Smooth muscle cell (in vitro differentiated cells): ENCODE measurements around the gene ATF7. TPM values are rescaled to one million over a fixed set of nuclear protein-coding genes. Genes with fewer than 3 reads are reported as not detected.

Experiments
- DNase-seq: peaks from one replicate; lab custom pipeline; 2025; ENCODE audit not compliant: unreplicated experiment; lab: John Stamatoyannopoulos, UW
- H2AFZ ChIP-seq: fragments of 200-600 bp; sonication (generic); 2 replicates; pipeline ENCODE4 v1.6.0; 2016; ENCODE audit warnings: antibody characterized with exemption, low read depth, mild to moderate bottlenecking
- H3F3A ChIP-seq: fragments of 200-600 bp; sonication (generic); 2 replicates; pipeline ENCODE4 v1.6.0; 2017; ENCODE audit warnings: antibody characterized with exemption, low read depth
- H3K27ac ChIP-seq: fragments of 200-600 bp; sonication (generic); 2 replicates; pipeline ENCODE4 v1.5.1; 2016; ENCODE audit warnings: low read depth, mild to moderate bottlenecking
- H3K27me3 ChIP-seq: fragments of 200-600 bp; sonication (generic); 2 replicates; pipeline ENCODE4 v1.6.1; 2016; ENCODE audit warnings: low read depth, mild to moderate bottlenecking
- H3K36me3 ChIP-seq: fragments of 200-600 bp; sonication (generic); 2 replicates; pipeline ENCODE4 v1.5.1; 2016; ENCODE audit warnings: low read depth
- H3K4me1 ChIP-seq: fragments of 200-600 bp; sonication (generic); 2 replicates; pipeline ENCODE4 v1.5.1; 2016; ENCODE audit warnings: low read depth
- H3K4me2 ChIP-seq: fragments of 200-600 bp; sonication (generic); 2 replicates; pipeline ENCODE4 v1.6.0; 2016; ENCODE audit warnings: mild to moderate bottlenecking
- H3K4me3 ChIP-seq: fragments of 200-600 bp; sonication (generic); 2 replicates; pipeline ENCODE4 v1.5.1; 2016; ENCODE audit warnings: mild to moderate bottlenecking
- H3K79me2 ChIP-seq: fragments of 200-600 bp; sonication (generic); 2 replicates; pipeline ENCODE4 v1.6.0; 2016; ENCODE audit warnings: low read depth, mild to moderate bottlenecking
- H3K9ac ChIP-seq: fragments of 200-600 bp; sonication (generic); 2 replicates; pipeline ENCODE4 v1.6.0; 2016; ENCODE audit warnings: low read depth
- H3K9me3 ChIP-seq: fragments of 200-600 bp; sonication (generic); replicated peaks from 2 replicates; pipeline ENCODE4 v1.5.1; 2016; ENCODE audit warnings: low read depth
- H4K20me1 ChIP-seq: fragments of 200-600 bp; sonication (generic); 2 replicates; pipeline ENCODE4 v1.6.0; 2016; ENCODE audit warnings: low read depth
- WGBS: methylation state at CpG from one replicate; pipeline ENCODE4 v1.1.7; 2016; ENCODE audit warnings: low lambda C conversion rate; 5-methylcytosine and 5-hydroxymethylcytosine counted together
- polyA plus RNA-seq: library from polyadenylated mRNA; unstranded; fragments of >200 nt; fragmentation: Nextera tagmentation; extraction: Ambion mirVana; gene quantifications from 2 replicates; pipeline ENCODE4 v1.2.1, GENCODE V29; 2016
- total RNA-seq: library from RNA; depleted of rRNA; stranded (reverse); fragments of >200 nt; gene quantifications from 2 replicates; pipeline ENCODE4 v1.2.3, GENCODE V29; 2014
- TF ChIP-seq, protein P1 (sequence below): fragments of 200-600 bp; sonication (generic); IDR thresholded peaks from 2 replicates; pipeline ENCODE4 v1.5.1; 2017; ENCODE audit warnings: borderline replicate concordance, mild to moderate bottlenecking, antibody characterized with exemption; ENCODE audit not compliant: insufficient read depth, poor library complexity, severe bottlenecking

ATF7 gene
- total and polyA plus RNA-seq, 2 experiments from 2014 or later: 15.2 to 28.5 TPM

DNA sequence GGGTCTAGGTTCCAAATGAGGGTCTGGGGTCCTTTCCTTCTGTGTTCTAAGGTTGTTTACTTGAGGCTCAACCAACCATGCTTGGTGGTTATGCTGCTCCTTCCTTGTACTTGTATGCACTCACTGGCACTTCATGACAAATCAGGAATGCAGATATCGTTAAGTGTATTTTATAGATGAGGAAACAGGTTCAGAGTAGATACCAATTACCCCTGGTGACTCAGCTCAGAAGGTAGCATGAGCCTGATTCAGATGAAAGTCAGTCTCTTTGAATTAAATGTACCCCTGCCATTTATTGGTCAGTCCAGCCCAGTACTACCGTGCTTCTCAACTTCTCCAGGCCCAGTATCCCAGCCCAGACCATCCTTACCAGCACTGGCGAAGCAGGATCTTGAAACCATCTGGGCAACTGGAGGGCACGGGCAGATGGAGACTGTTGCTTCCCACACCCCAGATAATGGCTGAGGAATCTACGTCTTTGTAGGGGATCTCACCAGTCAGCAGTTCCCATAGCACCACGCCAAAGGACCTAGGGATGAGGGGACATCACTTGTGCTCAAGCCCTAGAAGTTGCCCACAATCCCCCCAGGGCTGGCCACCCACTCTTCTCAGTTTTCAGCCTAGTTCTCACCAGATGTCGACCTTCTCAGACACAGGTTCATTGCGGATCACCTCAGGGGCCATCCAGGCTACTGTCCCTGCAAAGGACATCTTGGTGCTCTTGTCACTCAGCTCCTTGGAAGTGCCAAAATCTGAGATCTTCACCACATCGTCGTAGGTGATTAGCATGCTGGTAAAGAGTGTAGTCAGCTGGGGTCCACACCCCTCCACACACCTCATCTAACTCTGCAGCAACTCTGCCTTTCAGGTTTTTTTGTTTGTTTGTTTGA, 141.3 kb downstream of the ATF7 start:
- H3K9ac ChIP-seq: no peak overlapping the region
- peaks cover 36% of the 10 kb centered on the region for H3F3A ChIP-seq
- no peaks in the 10 kb centered on the region for H3K27me3 ChIP-seq
- TF ChIP-seq, protein P1, sequence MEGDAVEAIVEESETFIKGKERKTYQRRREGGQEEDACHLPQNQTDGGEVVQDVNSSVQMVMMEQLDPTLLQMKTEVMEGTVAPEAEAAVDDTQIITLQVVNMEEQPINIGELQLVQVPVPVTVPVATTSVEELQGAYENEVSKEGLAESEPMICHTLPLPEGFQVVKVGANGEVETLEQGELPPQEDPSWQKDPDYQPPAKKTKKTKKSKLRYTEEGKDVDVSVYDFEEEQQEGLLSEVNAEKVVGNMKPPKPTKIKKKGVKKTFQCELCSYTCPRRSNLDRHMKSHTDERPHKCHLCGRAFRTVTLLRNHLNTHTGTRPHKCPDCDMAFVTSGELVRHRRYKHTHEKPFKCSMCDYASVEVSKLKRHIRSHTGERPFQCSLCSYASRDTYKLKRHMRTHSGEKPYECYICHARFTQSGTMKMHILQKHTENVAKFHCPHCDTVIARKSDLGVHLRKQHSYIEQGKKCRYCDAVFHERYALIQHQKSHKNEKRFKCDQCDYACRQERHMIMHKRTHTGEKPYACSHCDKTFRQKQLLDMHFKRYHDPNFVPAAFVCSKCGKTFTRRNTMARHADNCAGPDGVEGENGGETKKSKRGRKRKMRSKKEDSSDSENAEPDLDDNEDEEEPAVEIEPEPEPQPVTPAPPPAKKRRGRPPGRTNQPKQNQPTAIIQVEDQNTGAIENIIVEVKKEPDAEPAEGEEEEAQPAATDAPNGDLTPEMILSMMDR: no peak
- WGBS: 92% methylated on average over 10 of the region's 10 CpGs
- no peak overlapping the region for H2AFZ ChIP-seq
- no peak overlapping the region for H3K27ac ChIP-seq
- H3K4me3 ChIP-seq: no peak overlapping the region
- no peaks in the 10 kb centered on the region for H3K79me2 ChIP-seq
- no peaks in the 10 kb centered on the region for H3K36me3 ChIP-seq
- H3K9me3 ChIP-seq: no peaks in the 10 kb centered on the region
- H4K20me1 ChIP-seq: peaks cover 96% of the 10 kb centered on the region
- no peak for DNase-seq
- no peaks in the 10 kb centered on the region for H3K4me1 ChIP-seq
- H3K4me2 ChIP-seq: no peak overlapping the region

DNA sequence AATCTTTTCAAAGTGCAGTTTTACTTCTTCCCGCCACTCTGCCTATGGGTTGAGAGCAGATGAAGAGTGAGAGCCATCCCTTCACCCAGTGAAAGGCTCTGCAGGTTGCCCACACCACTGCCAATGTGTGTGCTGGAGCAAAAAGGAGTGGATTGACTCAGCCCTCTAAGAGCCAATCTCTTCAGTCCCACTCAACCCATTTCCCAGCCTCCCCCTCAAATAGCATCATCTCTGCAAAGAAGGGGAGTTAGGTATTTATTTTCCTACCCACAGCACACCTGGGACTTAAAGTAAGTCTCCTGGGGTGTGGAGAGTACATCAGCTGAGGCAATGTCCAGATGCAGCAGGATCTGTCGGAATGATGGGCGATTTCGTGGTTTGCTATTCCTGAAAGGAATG, 142.2 kb downstream of the ATF7 start:
- H3K4me1 ChIP-seq: no peaks in the 10 kb centered on the region
- H3K27me3 ChIP-seq: no peaks in the 10 kb centered on the region
- peaks cover 97% of the 10 kb centered on the region for H4K20me1 ChIP-seq
- H2AFZ ChIP-seq: no peak overlapping the region
- no peak for DNase-seq
- H3K9me3 ChIP-seq: no peaks in the 10 kb centered on the region
- 94% methylated on average over 4 of the region's 4 CpGs for WGBS
- no peak overlapping the region for H3K27ac ChIP-seq
- no peak overlapping the region for H3K4me3 ChIP-seq
- H3F3A ChIP-seq: peaks cover 42% of the 10 kb centered on the region
- TF ChIP-seq, protein P1: no peak
- H3K79me2 ChIP-seq: peaks cover 4% of the 10 kb centered on the region
- no peak overlapping the region for H3K9ac ChIP-seq
- H3K4me2 ChIP-seq: no peak overlapping the region
- H3K36me3 ChIP-seq: no peaks in the 10 kb centered on the region

DNA sequence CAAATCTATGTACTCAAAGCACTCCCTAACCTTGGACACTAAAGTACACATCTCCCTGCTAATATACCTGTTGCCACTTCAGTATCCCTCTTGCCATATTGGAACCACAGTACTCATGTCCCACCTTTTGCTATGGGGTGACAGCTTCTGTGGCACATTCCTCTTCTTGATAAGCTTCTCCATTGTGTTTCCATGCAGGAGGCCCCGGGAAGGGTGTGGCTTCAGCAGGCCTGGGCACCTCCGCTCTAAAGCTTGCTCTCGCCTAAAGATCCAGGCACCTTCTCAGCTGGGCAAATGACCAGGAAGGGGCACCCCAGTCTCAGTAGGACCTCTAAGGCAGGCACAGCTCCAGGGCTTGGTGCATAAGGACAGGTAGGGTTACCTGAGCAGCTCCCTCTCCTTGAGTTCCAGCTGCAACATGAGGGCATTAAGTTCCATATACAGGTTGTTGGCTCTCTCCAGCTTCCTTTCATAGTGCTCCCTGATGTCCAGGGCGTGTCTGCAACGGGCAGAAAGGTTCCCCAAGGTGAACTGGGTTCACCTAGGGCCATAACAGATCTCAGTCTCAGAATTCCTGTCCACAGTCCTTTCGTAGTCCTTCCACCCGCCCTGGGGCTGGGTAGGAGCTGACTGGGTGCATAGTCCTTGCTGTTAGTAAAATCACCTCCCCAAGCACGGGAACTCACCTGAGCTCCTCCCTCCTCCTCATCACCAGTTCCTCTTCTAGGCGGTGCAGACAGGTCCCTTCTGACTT, 142.8 kb downstream of the ATF7 start:
- TF ChIP-seq, protein P1: no peak
- no peak overlapping the region for H3K27ac ChIP-seq
- H3K4me1 ChIP-seq: no peaks in the 10 kb centered on the region
- H3K4me3 ChIP-seq: no peak overlapping the region
- no peaks in the 10 kb centered on the region for H3K9me3 ChIP-seq
- no peak overlapping the region for H2AFZ ChIP-seq
- peaks cover 6% of the 10 kb centered on the region for H3K79me2 ChIP-seq
- no peak overlapping the region for H3K4me2 ChIP-seq
- peaks cover 48% of the 10 kb centered on the region for H3F3A ChIP-seq
- no peak for DNase-seq
- H4K20me1 ChIP-seq: peaks cover 100% of the 10 kb centered on the region
- H3K9ac ChIP-seq: no peak overlapping the region
- H3K27me3 ChIP-seq: no peaks in the 10 kb centered on the region
- no peaks in the 10 kb centered on the region for H3K36me3 ChIP-seq
- WGBS: 91% methylated on average over 9 of the region's 9 CpGs
